NCI-H82 (cell line): Measurements from ENCODE around the gene SMG7.

Source experiments
- DNase-seq: peaks from one replicate; lab custom pipeline; 2025; lab: John Stamatoyannopoulos, UW

The SMG7 gene

DNA sequence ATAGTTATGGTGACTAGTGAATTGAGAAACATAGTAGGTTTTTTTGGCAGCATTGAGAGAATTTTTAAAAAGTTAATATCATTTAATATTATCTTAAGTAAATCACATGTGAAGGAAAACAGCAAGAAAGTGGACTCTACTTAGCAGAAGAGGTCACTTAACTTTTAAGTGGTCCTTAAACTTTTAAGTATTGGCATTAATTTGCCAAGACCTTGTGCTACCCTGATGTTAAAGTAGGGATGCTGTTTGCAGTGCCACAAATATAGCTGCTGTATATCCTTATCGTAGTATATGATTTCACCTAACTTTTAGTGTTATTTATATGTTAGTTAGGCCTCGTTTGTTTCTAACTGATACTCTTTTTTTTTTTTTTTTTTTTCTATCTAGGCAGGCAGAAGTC lies 40.2 kb downstream of the SMG7 start:
- no peak for DNase-seq

DNA sequence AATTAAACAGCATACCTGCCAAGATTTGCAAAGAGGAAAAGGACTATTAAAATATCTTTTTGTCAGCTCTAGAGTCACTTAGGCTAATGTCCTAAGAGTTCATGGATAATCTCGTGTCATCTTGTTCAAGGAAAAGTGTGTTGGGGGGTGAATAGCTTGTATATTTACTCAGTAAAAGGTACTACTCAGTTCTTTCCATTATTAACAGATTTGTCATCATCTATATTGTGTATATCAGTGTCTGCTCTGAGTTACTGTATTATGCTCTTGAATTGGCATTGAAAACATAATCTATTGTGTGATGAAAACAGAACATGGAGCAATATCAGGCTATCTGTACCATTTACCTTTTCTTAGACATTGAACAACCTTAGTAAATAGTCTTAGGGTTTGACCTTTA lies 41.9 kb downstream of the SMG7 start:
- no peak for DNase-seq

DNA sequence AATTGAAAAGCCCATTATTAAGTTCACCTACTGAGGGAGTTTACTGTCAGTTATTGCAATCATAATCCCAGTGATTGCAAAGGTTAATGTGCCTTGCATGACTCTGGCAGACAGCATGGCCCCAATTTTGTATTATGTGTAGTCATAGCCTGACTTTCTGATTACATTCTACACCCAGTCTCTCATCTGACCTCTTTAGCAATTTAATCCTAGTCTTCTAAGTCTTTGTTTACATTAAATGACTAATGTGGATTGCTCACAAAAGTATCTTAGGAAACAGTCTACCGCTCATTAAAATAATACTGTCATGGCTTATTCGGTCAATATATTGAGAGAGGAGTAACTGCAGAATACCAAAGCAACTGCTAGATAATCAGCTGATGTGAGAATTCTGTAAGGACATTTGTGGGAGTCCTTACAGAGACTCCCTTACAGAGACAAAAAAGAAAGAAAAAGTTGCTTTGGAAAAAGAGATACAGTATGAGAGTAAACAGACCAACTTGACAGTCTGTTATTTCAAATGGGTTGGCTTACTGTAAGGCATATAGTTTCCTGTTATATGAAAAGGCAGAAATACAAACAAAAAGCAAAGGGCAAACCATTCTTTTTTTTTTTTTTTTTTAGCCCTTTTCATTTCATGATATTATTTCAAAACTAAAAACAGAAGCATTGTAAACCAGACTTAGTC lies 42.8 kb downstream of the SMG7 start:
- DNase-seq: peak; percentile 69

DNA sequence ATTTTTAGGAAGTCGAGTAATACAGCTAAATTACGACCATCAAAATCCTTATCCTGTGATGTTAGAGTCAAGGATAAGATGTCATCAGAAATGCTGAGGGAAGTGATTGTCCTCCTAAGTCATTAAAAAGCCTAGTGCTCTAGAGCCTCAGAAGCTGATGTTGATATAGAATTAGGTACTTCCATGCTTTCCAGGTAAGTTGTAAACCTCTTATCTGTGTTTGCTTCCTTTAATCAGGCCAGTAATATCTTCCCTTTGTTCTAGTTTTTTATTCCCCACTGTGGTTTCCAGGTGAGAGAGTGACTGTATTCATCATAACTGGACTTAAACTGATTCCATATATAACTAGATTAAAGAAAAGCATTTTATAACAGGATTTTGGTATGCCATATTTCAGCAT lies 44.4 kb downstream of the SMG7 start:
- DNase-seq: no peak

DNA sequence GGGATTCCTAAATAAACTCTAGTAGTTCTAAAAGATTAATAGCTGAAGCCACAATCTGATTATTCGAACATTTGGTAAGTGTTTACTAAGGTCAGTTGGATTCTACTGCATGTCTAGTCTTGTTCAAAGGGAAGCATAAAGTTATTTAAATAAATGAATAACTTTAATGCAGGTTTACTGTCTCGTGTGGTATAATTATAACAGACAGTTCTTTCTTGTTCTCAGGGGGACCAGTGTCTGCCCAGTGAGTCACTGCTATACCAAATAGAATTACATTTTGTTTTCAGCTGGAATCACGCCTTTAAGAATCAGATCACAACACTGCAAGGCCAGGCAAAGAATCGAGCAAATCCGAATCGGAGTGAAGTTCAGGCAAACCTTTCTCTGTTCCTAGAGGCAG lies 45.1 kb downstream of the SMG7 start:
- no peak for DNase-seq

DNA sequence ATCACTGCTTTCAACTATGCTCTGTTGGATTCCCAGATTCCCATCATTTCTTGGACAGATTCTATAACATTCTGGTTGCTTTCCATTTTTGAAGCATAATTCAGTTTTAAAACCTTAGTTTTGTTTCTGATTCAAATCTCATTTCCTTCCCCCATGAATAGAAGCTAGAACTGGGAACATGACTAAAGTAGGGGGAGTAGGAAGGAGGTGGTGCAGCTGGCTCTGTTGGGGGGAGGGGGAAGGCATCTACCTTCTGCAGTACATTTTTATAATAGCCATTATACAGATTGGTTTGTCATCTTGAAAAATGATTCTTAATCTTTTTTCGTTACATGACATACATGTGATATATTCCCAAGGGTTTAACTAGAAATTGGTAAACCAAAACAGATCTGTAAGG lies 48.1 kb downstream of the SMG7 start:
- DNase-seq: no peak

DNA sequence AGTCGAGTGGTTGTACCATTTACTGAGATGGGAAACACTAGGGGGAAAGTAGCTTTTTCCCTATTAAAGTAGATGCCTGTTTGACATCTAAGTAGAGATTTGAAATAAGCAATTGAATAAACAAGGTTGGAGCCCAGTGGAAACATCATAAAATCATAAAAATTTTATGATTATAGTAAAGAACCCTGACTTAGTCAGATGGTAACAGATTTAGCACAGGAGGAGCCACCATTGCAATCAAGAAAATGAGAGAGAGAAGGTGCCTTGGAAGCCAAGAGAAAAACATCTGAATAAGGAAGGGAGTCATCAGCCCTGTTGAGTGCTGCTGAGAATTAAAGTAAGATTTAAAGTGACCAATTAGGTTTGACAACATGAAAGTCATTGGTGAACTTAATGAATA lies 49.8 kb downstream of the SMG7 start:
- DNase-seq: no peak

DNA sequence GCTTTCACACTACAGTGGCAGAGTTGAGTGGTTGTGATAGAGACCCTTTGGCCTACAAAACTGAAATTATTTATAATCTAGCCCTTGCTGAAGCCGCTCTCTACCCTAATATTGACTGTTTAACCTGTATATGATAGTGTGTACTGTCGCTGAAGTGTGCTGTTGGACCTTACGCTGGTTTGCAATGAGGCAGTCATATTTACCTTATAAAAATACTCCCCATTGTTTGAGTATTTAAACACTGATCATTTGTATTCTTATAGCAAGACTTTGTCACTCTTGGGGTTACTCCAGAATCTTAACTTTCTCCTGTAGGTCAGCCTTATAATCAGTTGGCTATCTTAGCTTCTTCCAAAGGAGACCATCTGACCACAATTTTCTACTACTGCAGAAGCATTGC lies 56.3 kb downstream of the SMG7 start:
- no peak for DNase-seq

DNA sequence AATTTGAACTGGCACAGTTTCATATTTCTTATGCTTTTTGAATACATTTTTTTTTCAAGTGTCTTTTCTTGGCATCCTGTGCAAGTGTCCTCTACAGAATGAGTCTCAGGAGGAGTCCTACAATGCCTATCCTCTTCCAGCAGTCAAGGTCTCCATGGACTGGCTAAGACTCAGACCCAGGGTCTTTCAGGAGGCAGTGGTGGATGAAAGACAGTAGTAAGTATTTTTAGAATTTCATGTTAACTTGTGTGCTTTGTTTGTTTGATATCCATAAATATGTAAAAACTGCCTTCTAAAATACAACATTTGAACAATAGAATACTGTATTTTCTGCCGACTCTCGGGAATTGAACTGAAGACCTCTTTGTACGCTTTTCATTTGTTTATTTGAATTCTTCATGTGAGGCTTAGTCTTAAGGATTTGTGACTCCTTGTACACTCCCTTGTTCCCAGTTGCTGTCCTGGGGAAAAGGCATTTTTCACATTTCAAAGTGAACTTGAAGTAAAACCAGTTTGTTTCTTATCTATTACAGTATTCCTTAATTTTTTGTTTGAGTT lies 61.4 kb downstream of the SMG7 start:
- no peak for DNase-seq

DNA sequence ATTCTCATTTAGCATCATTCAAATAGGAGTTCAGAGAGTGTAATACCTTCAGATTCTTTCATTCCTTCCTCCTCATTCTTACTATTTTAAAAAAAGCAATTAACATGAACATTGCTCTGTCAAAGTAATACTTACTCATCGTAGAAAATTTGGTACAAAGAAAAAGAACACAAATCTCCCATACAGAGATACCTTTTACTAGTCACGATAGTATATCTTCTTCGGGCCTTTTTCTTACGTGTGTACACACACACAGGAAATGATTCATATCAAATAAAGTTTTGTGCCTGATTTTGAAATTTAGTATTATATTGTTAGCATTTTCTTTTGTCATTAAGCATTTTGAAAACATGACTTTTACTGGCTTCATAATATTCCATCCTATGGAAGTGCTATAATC lies 65.1 kb downstream of the SMG7 start:
- no peak for DNase-seq

DNA sequence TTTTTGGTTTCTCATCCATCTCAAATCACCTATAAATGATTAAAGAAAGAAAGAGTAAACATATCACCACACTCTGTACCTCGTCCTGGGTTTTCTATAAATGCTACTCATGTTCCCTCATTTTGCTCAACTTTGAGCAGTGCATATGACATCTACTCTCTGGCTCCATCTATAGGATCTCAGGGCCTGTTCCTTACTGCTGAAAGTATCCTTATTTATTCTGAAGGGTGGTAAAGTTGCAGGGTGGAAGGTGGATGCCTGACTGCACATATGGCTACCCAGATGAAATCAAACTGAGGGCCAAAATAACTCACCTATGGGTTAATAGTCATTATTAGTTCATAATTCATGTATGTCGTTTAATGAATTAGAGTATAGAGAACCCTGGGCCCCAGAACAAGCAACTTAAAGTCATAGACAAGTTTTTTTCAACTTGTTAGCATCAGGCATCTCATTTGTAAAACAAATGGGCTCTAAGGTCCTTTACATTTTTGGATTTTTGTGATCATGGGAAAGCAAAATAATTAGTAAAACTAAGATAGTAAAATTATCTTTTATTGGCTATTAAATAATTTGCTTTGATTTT lies 71.4 kb downstream of the SMG7 start:
- peak; percentile 75 for DNase-seq

DNA sequence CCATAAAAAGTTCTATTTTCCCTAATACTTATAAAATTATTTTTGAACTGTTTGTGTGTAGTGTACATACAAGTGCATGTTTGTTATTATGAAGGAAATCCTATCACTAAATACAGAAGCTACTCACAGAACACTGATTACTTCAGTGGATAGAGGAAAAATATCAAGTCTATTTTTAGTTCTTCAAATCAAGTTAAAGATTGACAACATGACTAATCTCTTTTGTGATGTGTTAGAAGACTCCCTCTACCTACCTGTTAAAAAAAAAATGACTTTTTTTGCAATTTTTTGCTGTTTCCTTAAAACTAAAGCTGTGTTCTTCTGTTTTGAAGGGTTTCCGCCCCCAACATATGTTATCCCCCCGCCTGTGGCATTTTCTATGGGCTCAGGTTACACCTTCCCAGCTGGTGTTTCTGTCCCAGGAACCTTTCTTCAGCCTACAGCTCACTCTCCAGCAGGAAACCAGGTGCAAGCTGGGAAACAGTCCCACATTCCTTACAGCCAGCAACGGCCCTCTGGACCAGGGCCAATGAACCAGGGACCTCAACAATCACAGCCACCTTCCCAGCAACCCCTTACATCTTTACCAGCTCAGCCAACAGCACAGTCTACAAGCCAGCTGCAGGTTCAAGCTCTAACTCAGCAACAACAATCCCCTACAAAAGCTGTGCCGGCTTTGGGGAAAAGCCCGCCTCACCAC lies 72.4 kb downstream of the SMG7 start:
- DNase-seq: peak; percentile 66

DNA sequence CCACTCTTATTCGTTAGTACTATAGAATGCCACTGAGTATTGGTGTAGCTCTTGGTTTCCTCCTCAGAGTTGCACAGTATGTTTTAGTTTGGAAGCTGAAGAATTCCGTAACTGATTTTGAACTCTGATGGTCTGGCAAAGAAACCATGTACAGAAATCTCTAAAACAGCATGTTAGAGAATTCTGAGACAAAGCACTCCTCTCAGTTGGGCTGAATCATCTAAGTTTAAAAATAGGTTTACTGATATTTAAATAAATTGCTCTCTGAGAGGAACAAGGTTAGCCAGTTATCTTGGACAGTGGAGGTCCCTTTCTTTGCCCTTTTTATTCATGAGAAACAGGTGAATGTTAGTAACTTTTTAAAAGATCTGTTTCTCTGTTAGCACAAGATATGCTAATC lies 74.1 kb downstream of the SMG7 start:
- no peak for DNase-seq

DNA sequence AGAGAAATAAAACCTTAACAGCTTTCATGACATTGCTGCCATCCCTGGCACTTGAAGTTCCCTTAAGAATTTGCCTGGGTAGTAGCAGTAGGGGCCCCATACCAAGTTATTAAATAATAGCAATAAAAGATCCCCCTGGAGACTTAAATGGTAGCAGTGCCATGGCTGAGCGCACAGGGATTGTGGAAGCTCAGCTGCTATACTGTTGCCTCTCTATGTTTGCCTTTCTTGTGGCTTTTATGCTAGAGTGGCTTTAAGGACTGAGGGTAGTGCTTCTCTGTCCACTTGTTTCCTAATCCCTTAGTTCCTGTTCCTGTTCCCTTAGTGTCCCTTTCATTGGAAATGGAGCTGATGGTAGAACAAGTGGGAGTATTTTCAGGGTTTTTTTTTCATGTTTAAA lies 75.8 kb downstream of the SMG7 start:
- no peak for DNase-seq

DNA sequence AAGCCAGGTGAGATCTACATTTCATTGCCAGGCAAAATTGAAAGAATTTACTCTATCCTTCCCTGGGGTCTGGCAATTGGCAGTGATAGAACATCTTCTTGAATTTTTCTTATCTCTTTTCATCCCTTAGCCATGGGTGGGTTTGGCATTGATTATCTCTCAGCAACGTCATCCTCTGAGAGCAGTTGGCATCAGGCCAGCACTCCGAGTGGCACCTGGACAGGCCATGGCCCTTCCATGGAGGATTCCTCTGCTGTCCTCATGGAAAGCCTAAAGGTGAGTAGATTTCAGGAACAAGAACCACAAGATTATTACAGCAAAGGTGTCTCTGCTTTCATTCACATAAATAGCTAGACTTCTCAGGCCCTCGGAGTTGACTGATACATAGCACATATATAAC lies 78.6 kb downstream of the SMG7 start:
- peak; percentile 23 for DNase-seq

DNA sequence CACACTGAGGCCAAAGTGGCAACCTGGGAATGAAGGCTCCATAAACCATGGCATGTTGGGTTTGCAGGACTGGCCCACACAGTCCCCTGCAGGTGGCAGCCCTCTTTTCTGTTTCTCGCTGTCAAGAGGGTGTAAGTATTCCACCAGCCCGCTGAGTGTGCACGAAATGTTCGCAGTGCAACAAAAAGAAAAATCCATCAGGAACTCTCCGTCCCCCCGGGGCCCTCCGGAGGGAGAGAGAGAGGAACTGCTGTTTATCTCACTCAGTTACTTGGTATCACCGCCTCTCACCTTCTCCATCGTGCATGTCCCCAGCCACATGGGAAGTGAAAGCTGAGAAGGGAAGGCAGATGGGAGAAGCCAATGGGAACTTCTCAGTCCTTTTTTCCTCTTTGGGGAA lies 79.6 kb downstream of the SMG7 start:
- DNase-seq: no peak

DNA sequence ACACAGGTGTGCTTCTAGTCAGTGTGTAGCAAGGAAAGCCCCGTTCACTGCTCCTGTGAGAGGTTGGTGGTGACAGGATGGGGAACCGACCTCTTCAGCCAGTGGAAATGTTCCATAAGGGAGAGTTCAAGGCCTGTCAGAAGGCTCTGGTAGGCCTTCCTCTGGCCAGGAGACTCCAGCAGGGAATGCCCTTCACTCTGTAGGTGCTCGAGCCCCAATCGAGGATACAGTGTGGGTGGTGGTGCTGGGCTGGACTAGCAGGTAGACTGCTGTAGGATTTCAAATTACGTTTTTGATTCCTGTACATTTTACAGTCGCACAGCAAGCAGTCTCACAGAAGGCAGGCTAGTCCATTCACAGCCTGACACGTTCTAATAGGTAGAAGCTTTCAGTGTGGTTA lies 80.1 kb downstream of the SMG7 start:
- DNase-seq: no peak

DNA sequence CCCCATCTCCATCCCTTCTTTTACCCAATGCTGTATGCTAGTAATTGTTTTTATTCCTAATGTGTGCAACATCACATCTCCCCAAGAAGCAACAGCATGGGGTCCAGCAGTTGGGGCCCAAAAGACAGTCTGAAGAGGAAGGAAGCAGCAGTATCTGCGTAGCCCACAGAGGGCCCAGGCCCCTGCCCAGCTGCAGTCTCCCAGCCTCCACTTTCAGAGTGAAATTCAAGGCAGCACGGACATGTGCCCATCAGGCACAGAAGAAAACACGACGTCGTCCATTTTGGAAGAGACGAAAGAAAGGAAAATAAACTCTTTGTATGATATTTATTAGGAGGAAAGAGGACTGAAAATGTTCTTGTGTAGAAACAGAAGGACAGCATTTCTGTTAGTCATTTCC lies 80.6 kb downstream of the SMG7 start:
- no peak for DNase-seq

DNA sequence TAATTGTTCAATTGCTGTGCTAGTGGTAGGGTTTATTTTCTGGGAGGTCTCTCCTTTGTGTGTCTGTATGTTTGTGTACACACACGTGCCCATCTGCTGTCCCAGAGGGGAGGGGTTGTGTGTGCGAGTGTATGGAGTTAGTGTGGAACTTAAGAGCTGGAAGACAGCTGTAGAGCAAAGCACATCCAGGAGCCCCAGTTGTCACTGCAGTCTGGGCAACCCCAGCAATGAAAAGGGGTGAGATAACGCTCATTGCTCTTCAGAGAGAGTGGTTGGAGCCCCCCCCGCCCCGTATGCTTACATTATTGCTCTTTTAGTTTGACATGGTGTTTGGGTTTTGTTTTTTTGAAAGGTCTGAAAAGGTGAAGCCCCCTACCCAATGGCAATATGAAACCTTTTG lies 81.0 kb downstream of the SMG7 start:
- DNase-seq: no peak

DNA sequence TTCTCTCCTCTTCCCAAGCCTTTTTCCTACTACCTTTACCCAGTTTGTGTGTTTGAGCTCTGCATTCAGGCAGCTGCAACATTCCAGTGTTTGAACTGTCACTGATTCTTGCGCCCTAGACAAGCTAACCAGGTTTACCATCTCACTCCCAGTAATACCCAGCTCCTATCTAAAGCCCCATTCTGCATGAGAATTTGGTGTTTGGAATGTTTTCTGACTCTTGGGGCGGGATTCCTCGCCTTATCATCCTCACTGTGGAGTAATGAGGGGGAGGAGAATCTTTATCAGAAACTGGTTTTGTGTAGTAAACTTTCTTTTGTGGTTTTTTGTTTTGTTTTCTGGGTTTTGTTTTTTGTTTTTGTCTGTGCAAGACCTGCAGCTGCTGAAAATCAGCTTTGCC lies 81.5 kb downstream of the SMG7 start:
- no peak for DNase-seq

DNA sequence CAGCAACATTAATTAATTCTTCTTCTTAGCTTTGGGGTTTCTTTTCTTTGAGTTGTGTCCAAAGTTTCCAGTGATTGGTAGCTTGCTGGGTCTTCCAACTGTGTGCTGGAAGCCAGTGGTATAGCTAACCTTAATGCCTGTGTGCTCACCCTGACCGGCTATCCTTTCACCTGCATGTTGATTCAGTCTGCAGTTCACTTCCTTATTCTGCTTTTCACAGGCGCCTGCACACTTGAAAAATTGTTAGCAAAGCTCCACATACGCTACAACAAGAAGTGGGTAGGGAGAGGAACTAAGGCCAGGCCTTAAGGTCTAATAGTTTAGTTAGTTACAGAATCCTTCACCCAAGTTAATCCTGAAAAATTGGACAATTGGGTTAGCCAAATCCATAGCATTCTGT lies 82.3 kb downstream of the SMG7 start:
- no peak for DNase-seq

DNA sequence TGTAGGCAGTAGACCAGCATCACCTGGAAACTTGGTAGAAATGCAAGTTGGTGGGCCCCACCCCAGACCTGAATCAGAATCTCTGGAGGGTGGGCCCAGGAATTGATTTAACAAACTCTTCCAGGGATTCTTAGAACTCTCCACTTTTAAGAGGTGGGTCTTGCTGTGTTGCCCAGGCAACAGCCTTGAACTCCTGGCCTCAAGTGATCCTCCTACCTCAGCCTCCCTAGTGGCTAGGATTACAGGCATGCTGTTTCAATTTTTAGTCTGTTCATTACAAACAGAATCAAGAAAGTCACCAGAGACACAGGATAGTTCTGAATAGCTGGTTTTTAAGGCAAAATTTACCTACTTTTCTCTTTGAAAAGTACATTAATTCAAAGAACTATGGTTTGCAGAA lies 86.8 kb downstream of the SMG7 start:
- DNase-seq: no peak

DNA sequence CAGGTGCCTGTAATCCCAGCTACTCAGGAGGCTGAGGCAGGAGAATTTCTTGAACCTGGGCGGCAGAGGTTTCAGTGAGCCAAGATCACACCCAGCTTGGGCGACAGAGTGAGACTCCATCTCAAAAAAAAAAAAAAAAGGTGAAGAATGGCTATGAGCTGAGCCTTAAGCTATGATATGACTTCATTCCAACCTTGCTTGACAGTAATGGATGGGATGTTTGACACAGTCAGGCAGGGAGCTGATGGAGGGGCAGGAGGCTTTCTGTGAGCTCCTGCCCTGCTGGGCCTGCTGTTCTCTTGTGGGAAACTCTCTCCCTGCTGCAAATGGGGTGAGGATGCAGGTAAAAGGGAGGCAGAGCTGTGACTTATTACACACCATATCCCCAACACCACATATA lies 90.4 kb downstream of the SMG7 start:
- DNase-seq: no peak
